Measurements from ENCODE around the gene YWHAG. TPM values are rescaled to one million over a fixed set of nuclear protein-coding genes. Genes with fewer than 3 reads are reported as not detected.

YWHAG gene
- total RNA-seq, 1 donor from 2014 or later: 200 TPM

GRCh38 chr7:76326646-76327233 is 32.1 kb downstream of the YWHAG start:
- Mint-ChIP-seq H3K27ac (ENCODE audit: unreplicated experiment) (no peak overlapping the region), H3K36me3 (ENCODE audit: low read depth) (peaks cover 20% of the 10 kb centered on the region), H3K4me1 (peaks cover 11% of the 10 kb centered on the region), H3K4me3 (no peak overlapping the region), H3K27me3 (ENCODE audit: low read depth) (no peaks in the 10 kb centered on the region), H3K9me3 (no peaks in the 10 kb centered on the region)
- TF ChIP-seq CTCF (conservative IDR thresholded peaks at IDR 0.05): no peak
- no peak for DNase-seq (ENCODE audit: low read depth, low spot score)

GRCh38 chr7:76325811-76326210 is 33.0 kb downstream of the YWHAG start:
- Mint-ChIP-seq H3K27me3 (ENCODE audit: low read depth) (no peaks in the 10 kb centered on the region), H3K9me3 (no peaks in the 10 kb centered on the region), H3K4me1 (peaks cover 9% of the 10 kb centered on the region), H3K27ac (ENCODE audit: unreplicated experiment) (no peak overlapping the region), H3K4me3 (no peak overlapping the region), H3K36me3 (ENCODE audit: low read depth) (peaks cover 20% of the 10 kb centered on the region)
- TF ChIP-seq CTCF (conservative IDR thresholded peaks at IDR 0.05): no peak
- DNase-seq (ENCODE audit: low read depth, low spot score): no peak

GRCh38 chr7:76325092-76325491 is 33.7 kb downstream of the YWHAG start:
- Mint-ChIP-seq H3K9me3 (no peaks in the 10 kb centered on the region), H3K4me1 (peaks cover 4% of the 10 kb centered on the region), H3K27ac (ENCODE audit: unreplicated experiment) (no peak overlapping the region), H3K36me3 (ENCODE audit: low read depth) (peaks cover 15% of the 10 kb centered on the region), H3K4me3 (no peak overlapping the region), H3K27me3 (ENCODE audit: low read depth) (no peaks in the 10 kb centered on the region)
- DNase-seq (ENCODE audit: low read depth, low spot score): no peak
- no peak for TF ChIP-seq CTCF (conservative IDR thresholded peaks at IDR 0.05)

GRCh38 chr7:76318488-76319353 is 40.1 kb downstream of the YWHAG start:
- TF ChIP-seq CTCF (conservative IDR thresholded peaks at IDR 0.05): peak; percentile 54
- Mint-ChIP-seq H3K4me3 (peak overlapping the region; percentile 80), H3K4me1 (peaks cover 26% of the 10 kb centered on the region), H3K27me3 (ENCODE audit: low read depth) (no peaks in the 10 kb centered on the region), H3K9me3 (no peaks in the 10 kb centered on the region), H3K36me3 (ENCODE audit: low read depth) (no peaks in the 10 kb centered on the region), H3K27ac (ENCODE audit: unreplicated experiment) (peak overlapping the region; percentile 89)
- peak; percentile 40 for DNase-seq (ENCODE audit: low read depth, low spot score)

- Mint-ChIP-seq H3K27ac (ENCODE audit: unreplicated experiment) (peak overlapping the region; percentile 98), H3K4me1 (peaks cover 26% of the 10 kb centered on the region), H3K4me3 (peak overlapping the region; percentile 80), H3K36me3 (ENCODE audit: low read depth) (no peaks in the 10 kb centered on the region), H3K9me3 (no peaks in the 10 kb centered on the region), H3K27me3 (ENCODE audit: low read depth) (no peaks in the 10 kb centered on the region)
- peak; percentile 87 for DNase-seq (ENCODE audit: low read depth, low spot score)
- no peak for TF ChIP-seq CTCF (conservative IDR thresholded peaks at IDR 0.05)
Observed at GRCh38 chr7:76317782-76318487, 40.9 kb downstream of the YWHAG start.
